ENCODE measurements around the gene PVALB. TPM values are rescaled to one million over a fixed set of nuclear protein-coding genes. Genes with fewer than 3 reads are reported as not detected.
"Not testable (repeated sequence)": the region's sequence is repeated elsewhere in the genome, so short reads cannot be mapped to it uniquely, and the experiment has no call there.

Gene PVALB
- total RNA-seq, 2 experiments from 2014 or later, result not detected

- Mint-ChIP-seq H3K27me3 (no peaks in the 10 kb centered on the region), H3K36me3 (peaks cover 3% of the 10 kb centered on the region), H3K4me1 (peaks cover 2% of the 10 kb centered on the region), H3K27ac (no peak overlapping the region), H3K4me3 (no peak overlapping the region), H3K9me3 (no peaks in the 10 kb centered on the region)
- no peak for DNase-seq
These were observed 52.2 kb downstream of the PVALB start for GRCh38 chr22:36764641-36765040.

GRCh38 chr22:36764060-36764459 lies 52.8 kb downstream of the PVALB start:
- H3K4me1 Mint-ChIP-seq, result peaks cover 2% of the 10 kb centered on the region
- peaks cover 3% of the 10 kb centered on the region for H3K36me3 Mint-ChIP-seq
- no peaks in the 10 kb centered on the region for H3K9me3 Mint-ChIP-seq
- H3K4me3 Mint-ChIP-seq, result no peak overlapping the region
- DNase-seq, result no peak
- no peak overlapping the region for H3K27ac Mint-ChIP-seq
- no peaks in the 10 kb centered on the region for H3K27me3 Mint-ChIP-seq

- Mint-ChIP-seq H3K4me1 (peaks cover 2% of the 10 kb centered on the region), H3K4me3 (no peak overlapping the region), H3K27ac (no peak overlapping the region), H3K27me3 (no peaks in the 10 kb centered on the region), H3K36me3 (peaks cover 3% of the 10 kb centered on the region), H3K9me3 (no peaks in the 10 kb centered on the region)
- DNase-seq, result no peak
These were observed 53.3 kb downstream of the PVALB start for GRCh38 chr22:36763576-36763975.

- Mint-ChIP-seq H3K4me3 (no peak overlapping the region), H3K4me1 (peaks cover 2% of the 10 kb centered on the region), H3K27me3 (no peaks in the 10 kb centered on the region), H3K9me3 (no peaks in the 10 kb centered on the region), H3K36me3 (peaks cover 3% of the 10 kb centered on the region), H3K27ac (no peak overlapping the region)
- no peak for DNase-seq
These were observed 54.1 kb downstream of the PVALB start for GRCh38 chr22:36762687-36763260.

- H3K4me3 Mint-ChIP-seq, result no peak overlapping the region
- peaks cover 2% of the 10 kb centered on the region for H3K4me1 Mint-ChIP-seq
- no peaks in the 10 kb centered on the region for H3K27me3 Mint-ChIP-seq
- DNase-seq, result no peak
- no peaks in the 10 kb centered on the region for H3K9me3 Mint-ChIP-seq
- H3K27ac Mint-ChIP-seq, result no peak overlapping the region
- peaks cover 3% of the 10 kb centered on the region for H3K36me3 Mint-ChIP-seq
These were observed 55.1 kb downstream of the PVALB start for GRCh38 chr22:36761553-36762240.

- no peaks in the 10 kb centered on the region for H3K9me3 Mint-ChIP-seq
- H3K36me3 Mint-ChIP-seq, result peaks cover 3% of the 10 kb centered on the region
- H3K27ac Mint-ChIP-seq, result no peak overlapping the region
- DNase-seq, result no peak
- no peak overlapping the region for H3K4me3 Mint-ChIP-seq
- no peaks in the 10 kb centered on the region for H3K4me1 Mint-ChIP-seq
- no peaks in the 10 kb centered on the region for H3K27me3 Mint-ChIP-seq
These were observed 56.0 kb downstream of the PVALB start for GRCh38 chr22:36760786-36761185.

- H3K9me3 Mint-ChIP-seq, result no peaks in the 10 kb centered on the region
- H3K4me3 Mint-ChIP-seq, result no peak overlapping the region
- no peak for DNase-seq
- H3K27me3 Mint-ChIP-seq, result peaks cover 5% of the 10 kb centered on the region
- peaks cover 3% of the 10 kb centered on the region for H3K36me3 Mint-ChIP-seq
- no peaks in the 10 kb centered on the region for H3K4me1 Mint-ChIP-seq
- H3K27ac Mint-ChIP-seq, result no peak overlapping the region
These were observed 57.2 kb downstream of the PVALB start for GRCh38 chr22:36759481-36760159.

- H3K36me3 Mint-ChIP-seq, result peaks cover 3% of the 10 kb centered on the region
- no peaks in the 10 kb centered on the region for H3K9me3 Mint-ChIP-seq
- no peak overlapping the region for H3K4me3 Mint-ChIP-seq
- H3K27ac Mint-ChIP-seq, result no peak overlapping the region
- DNase-seq, result no peak
- H3K4me1 Mint-ChIP-seq, result no peaks in the 10 kb centered on the region
- peaks cover 8% of the 10 kb centered on the region for H3K27me3 Mint-ChIP-seq
These were observed 58.0 kb downstream of the PVALB start for GRCh38 chr22:36758792-36759271.

- peaks cover 8% of the 10 kb centered on the region for H3K27me3 Mint-ChIP-seq
- no peak overlapping the region for H3K27ac Mint-ChIP-seq
- no peaks in the 10 kb centered on the region for H3K9me3 Mint-ChIP-seq
- H3K4me1 Mint-ChIP-seq, result no peaks in the 10 kb centered on the region
- no peak overlapping the region for H3K4me3 Mint-ChIP-seq
- peaks cover 2% of the 10 kb centered on the region for H3K36me3 Mint-ChIP-seq
- DNase-seq, result peak; percentile 72
These were observed 59.1 kb downstream of the PVALB start for GRCh38 chr22:36757668-36758211.

- Mint-ChIP-seq H3K27me3 (peaks cover 11% of the 10 kb centered on the region), H3K4me1 (no peaks in the 10 kb centered on the region), H3K36me3 (no peaks in the 10 kb centered on the region), H3K4me3 (no peak overlapping the region), H3K27ac (no peak overlapping the region), H3K9me3 (no peaks in the 10 kb centered on the region)
- DNase-seq, result no peak
These were observed 59.8 kb downstream of the PVALB start for GRCh38 chr22:36756746-36757655.

GRCh38 chr22:36756031-36756430 lies 60.8 kb downstream of the PVALB start:
- no peak for DNase-seq
- Mint-ChIP-seq H3K27me3 (peaks cover 14% of the 10 kb centered on the region), H3K36me3 (no peaks in the 10 kb centered on the region), H3K27ac (no peak overlapping the region), H3K9me3 (no peaks in the 10 kb centered on the region), H3K4me3 (no peak overlapping the region), H3K4me1 (no peaks in the 10 kb centered on the region)

GRCh38 chr22:36755316-36755715 lies 61.5 kb downstream of the PVALB start:
- H3K27me3 Mint-ChIP-seq, result peaks cover 14% of the 10 kb centered on the region
- H3K4me1 Mint-ChIP-seq, result no peaks in the 10 kb centered on the region
- no peaks in the 10 kb centered on the region for H3K9me3 Mint-ChIP-seq
- DNase-seq, result no peak
- no peaks in the 10 kb centered on the region for H3K36me3 Mint-ChIP-seq
- H3K4me3 Mint-ChIP-seq, result no peak overlapping the region
- no peak overlapping the region for H3K27ac Mint-ChIP-seq

- not testable (repeated sequence) for H3K4me1 Mint-ChIP-seq, H3K4me3 Mint-ChIP-seq, DNase-seq, H3K9me3 Mint-ChIP-seq, H3K27ac Mint-ChIP-seq, H3K36me3 Mint-ChIP-seq
- peaks cover 14% of the 10 kb centered on the region for H3K27me3 Mint-ChIP-seq
These were observed 62.0 kb downstream of the PVALB start for GRCh38 chr22:36754881-36755280.

- DNase-seq, result no peak
- Mint-ChIP-seq H3K36me3 (no peaks in the 10 kb centered on the region), H3K9me3 (no peaks in the 10 kb centered on the region), H3K4me3 (no peak overlapping the region), H3K27me3 (peaks cover 14% of the 10 kb centered on the region), H3K27ac (no peak overlapping the region), H3K4me1 (no peaks in the 10 kb centered on the region)
These were observed 62.9 kb downstream of the PVALB start for GRCh38 chr22:36753916-36754315.
